Heart right ventricle (tissue), 16 donors: ENCODE data around the gene RNF225. TPM values are rescaled to one million over a fixed set of nuclear protein-coding genes. Genes with fewer than 3 reads are reported as not detected.
"Not testable (repeated sequence)": the region's sequence is repeated elsewhere in the genome, so short reads cannot be mapped to it uniquely, and the experiment has no call there.

ENCODE experiments used
- ATAC-seq, 8 donors: fragments of 200-7000 bp; cut with Tn5 transposase; one replicate each; pipeline ENCODE4 v1.9.1; 2020; ENCODE audit warnings: mild to moderate bottlenecking in 8 of 8, moderate library complexity in 8 of 8, moderate number of reproducible peaks in 1 of 8
- DNase-seq, 2 donors: peaks; one replicate each; pipeline ENCODE4 v3.0.0-alpha.2; 2020
- H3K27ac ChIP-seq, 10 donors: fragments of 200-600 bp; sonication (generic) in 2 of 10; one replicate each; pipeline versions ENCODE4 v1.5.0 to v1.8.0; 2020 to 2022; ENCODE audit warnings: mild to moderate bottlenecking in 3 of 10
- H3K27me3 ChIP-seq, 7 donors: fragments of 200-600 bp; one replicate each; pipeline ENCODE4 v1.8.0; 2021 to 2022; ENCODE audit warnings: mild to moderate bottlenecking in 2 of 7
- H3K36me3 ChIP-seq, 9 donors: fragments of 200-600 bp; sonication (generic) in 1 of 9; one replicate each; pipeline versions ENCODE4 v1.5.0 to v1.8.0; 2020 to 2022; ENCODE audit warnings: mild to moderate bottlenecking in 2 of 9
- H3K4me1 ChIP-seq, 9 donors: fragments of 200-600 bp; sonication (generic) in 1 of 9; one replicate each; pipeline versions ENCODE4 v1.5.0 to v1.8.0; 2020 to 2022; ENCODE audit warnings: mild to moderate bottlenecking in 4 of 9
- H3K4me3 ChIP-seq, 10 donors: fragments of 200-600 bp; sonication (generic) in 2 of 10; one replicate each; pipeline versions ENCODE4 v1.5.0 to v1.8.0; 2020 to 2022; ENCODE audit warnings: mild to moderate bottlenecking in 7 of 10, moderate library complexity in 2 of 10
- H3K9me3 ChIP-seq, 11 donors: fragments of 200-600 bp in 10 of 11; sonication (generic) in 2 of 11; one replicate each; pipeline versions ENCODE4 v1.5.0 to v1.8.0; 2013 to 2022; ENCODE audit warnings: mild to moderate bottlenecking in 2 of 11, control low read depth in 1 of 11, moderate library complexity in 1 of 11
- WGBS, 2 donors: extraction: QIAGEN DNeasy Blood & Tissue Kit; methylation state at CpG; one replicate each; pipeline ENCODE4 v1.1.7; 2013; ENCODE audit warnings: inconsistent platforms in 1 of 2; 5-methylcytosine and 5-hydroxymethylcytosine counted together
- intact Hi-C, 10 donors: fragments of 100-400 bp; cut with DNase I; formaldehyde crosslinking; loops; one replicate each; pipeline versions ENCODE4 v1.11.1 to v1.14.2; 2022
- polyA plus RNA-seq, 2 donors: library from polyadenylated mRNA; stranded (reverse); fragments of 200-250 nt; gene quantifications; one replicate each; pipeline ENCODE4 v1.2.3, GENCODE V29; 2013
- total RNA-seq, 10 donors: library from RNA; stranded (reverse); fragmentation: NEBNext Ultra II Directional in 3 of 10; extraction: Animal tissue kit (Norgen Biotek cat#: 25700) in 3 of 10; gene quantifications; one replicate each; pipeline versions ENCODE4 v1.2.1 to v1.2.4, GENCODE V29; 2021 to 2023
- TF ChIP-seq, protein P1 (sequence below), 9 donors: fragments of 200-600 bp; sonication (generic) in 2 of 9; IDR thresholded peaks; one replicate each; pipeline versions ENCODE4 v1.5.0 to v1.8.0; 2021 to 2022; ENCODE audit warnings: antibody characterized with exemption in 9 of 9, mild to moderate bottlenecking in 5 of 9, moderate library complexity in 1 of 9
- donor health status: Arrhythmogenic right ventricular cardiomyopathy.
- donor health status: ischemic (EF 13 %, LVEDD 7.1; RV severe dilation, severe dysfunction).
- donor health status: healthy with polysubstance abuse.
- donor health status: DM: no; HTN: yes; CAD: no.
- donor health status: DM: no; HTN: no; CAD: no.
- donor health status: ischemic (EF 25% LVEDD 6.9; RV normal size, moderate dysfunction).
- donor health status: ischemic (EF 25% LVEDD 5.7; RV mildly dilated, moderate dysfunction).
- donor health status: healthy.
- donor health status: DM: yes; HTN: yes; CAD: no.
- donor health status: Ischemic cardiomyopathy.
- donor health status: ischemic (EF 35%, LVEDD 5.7; RV mildly dilated, moderate dysfunction).
- donor health status: nonischemic (EF 11% LVEDD 7.7; RV severe dilation, severe dysfunction).
- donor health status: DM: yes; HTN: yes; CAD: no.
- donor health status: PGD.
- donor health status: ischemic (EF 29% LVEDD 5.4; RV normal size, mild dysfunction).
- donor health status: nonischemic (EF 23%, LVEDD 6.1; RV moderate dilation, normal function).

Gene RNF225
- total and polyA plus RNA-seq, 12 donors: not detected

DNA sequence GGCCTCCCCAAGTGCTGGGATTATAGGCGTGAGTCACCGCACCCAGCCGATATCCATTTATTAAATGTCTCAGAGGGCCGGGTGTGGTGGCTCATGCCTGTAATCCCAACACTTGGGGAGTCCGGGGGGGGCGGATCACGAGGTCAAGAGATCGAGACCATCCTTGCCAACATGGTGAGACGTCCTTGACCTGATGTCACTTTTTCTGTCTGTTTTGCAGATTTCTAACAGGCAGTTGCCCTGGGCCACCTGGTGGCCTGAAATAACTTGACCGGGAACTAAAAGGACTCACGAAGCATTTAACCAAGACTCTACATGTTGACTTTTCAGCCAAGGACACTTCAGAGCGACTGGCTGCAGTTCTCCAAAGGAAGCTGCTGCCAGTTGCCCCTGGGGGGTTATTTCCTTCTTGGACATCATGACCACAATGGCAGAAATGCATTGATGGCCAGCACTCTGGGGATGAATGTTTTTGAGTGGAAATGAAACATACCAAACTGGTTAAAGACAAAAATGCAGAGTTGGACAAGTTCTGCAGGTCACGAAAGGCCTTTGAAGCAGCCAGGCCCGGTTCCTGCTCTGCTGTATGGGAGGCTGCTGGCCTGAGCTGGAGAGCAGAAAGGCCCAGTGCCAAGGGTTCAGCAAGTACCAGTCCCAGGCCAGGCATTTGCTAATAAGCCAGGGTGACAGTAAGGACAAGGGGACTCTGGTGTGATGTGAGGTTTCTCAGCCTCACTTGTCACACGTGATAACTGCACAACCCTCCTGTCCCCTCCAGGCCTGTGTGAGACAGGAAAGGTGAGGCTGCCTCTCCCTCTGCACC is 22.9 kb upstream of the RNF225 start:
- WGBS, 2 donors: 63 to 68% methylated on average over 15 of the region's 15 CpGs

DNA sequence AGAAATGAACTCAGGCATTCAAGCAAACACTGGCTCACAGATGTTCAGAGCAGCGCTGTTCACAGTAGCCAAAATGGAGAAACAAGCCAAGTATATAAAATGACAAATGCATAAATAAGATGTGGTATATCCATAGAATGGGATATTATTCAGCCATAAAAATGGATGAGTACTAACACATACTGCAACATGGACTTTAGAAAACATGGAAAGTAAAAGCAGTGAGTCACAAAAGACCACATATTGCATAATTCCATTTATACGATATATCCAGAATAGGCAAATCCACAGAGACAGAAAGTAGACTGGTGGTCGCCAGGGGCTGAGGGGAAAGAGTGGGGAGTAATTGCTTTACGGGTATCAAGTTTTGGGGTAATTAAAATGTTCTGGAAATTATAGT is 21.3 kb upstream of the RNF225 start:
- Histone ChIP-seq H3K4me1 (peaks cover 0 to 14% (median under 1%) of the 10 kb centered on the region in 9 donors), H3K9me3 (no peaks in the 10 kb centered on the region), H3K27ac (no peak overlapping the region), H3K4me3 (no peak overlapping the region), H3K27me3 (no peaks in the 10 kb centered on the region), H3K36me3 (no peaks in the 10 kb centered on the region)
- 87 to 88% methylated on average over 4 of the region's 4 CpGs for WGBS, 2 donors
- intact Hi-C loops: no loop called here
- TF ChIP-seq, protein P1, sequence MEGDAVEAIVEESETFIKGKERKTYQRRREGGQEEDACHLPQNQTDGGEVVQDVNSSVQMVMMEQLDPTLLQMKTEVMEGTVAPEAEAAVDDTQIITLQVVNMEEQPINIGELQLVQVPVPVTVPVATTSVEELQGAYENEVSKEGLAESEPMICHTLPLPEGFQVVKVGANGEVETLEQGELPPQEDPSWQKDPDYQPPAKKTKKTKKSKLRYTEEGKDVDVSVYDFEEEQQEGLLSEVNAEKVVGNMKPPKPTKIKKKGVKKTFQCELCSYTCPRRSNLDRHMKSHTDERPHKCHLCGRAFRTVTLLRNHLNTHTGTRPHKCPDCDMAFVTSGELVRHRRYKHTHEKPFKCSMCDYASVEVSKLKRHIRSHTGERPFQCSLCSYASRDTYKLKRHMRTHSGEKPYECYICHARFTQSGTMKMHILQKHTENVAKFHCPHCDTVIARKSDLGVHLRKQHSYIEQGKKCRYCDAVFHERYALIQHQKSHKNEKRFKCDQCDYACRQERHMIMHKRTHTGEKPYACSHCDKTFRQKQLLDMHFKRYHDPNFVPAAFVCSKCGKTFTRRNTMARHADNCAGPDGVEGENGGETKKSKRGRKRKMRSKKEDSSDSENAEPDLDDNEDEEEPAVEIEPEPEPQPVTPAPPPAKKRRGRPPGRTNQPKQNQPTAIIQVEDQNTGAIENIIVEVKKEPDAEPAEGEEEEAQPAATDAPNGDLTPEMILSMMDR (IDR thresholded peaks at IDR 0.05): no peak
- DNase-seq (no peak), ATAC-seq (no peak)

More for the DNA sequence above, 22.9 kb upstream of the RNF225 start:
- Histone ChIP-seq H3K4me3 (no peak overlapping the region), H3K27me3 (peaks cover 0 to 13% (median 6%) of the 10 kb centered on the region in 7 donors), H3K4me1 (peaks cover 0 to 12% (median 0%) of the 10 kb centered on the region in 9 donors), H3K9me3 (no peaks in the 10 kb centered on the region), H3K27ac (peak overlapping the region in 9 of 10 donors; percentile 8 to 73 (median 55)), H3K36me3 (no peaks in the 10 kb centered on the region)
- peak; percentile 56 to 97 (median 81) for ATAC-seq
- no peak for DNase-seq
- intact Hi-C loops: no loop called here
- TF ChIP-seq, protein P1 (IDR thresholded peaks at IDR 0.05): no peak

DNA sequence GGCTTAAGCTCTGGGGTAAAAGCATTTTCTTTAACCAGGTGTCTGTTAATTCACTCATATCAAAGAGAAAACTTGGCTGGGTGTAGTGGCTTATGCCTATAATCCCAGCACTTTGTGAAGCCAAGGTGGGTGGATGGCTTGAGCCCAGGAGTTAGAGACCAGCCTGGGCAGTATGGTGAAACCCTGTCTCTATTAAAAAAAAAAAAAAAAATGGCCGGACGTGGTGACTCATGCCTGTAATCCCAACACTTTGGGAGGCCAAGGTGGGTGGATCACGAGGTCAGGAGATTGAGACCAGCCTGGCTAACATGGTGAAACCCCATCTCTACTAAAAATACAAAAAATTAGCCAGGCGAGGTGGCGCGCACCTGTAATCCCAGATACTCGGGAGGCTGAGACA is 18.7 kb upstream of the RNF225 start:
- peaks cover 9 to 32% (median 18%) of the 10 kb centered on the region in 9 donors for H3K4me1 ChIP-seq
- 88% methylated on average over 6 to 7 of the region's 7 CpGs for WGBS, 2 donors
- intact Hi-C loops, H3K9me3 ChIP-seq, DNase-seq, H3K27me3 ChIP-seq, H3K36me3 ChIP-seq, ATAC-seq, H3K4me3 ChIP-seq, H3K27ac ChIP-seq: not testable (repeated sequence)

DNA sequence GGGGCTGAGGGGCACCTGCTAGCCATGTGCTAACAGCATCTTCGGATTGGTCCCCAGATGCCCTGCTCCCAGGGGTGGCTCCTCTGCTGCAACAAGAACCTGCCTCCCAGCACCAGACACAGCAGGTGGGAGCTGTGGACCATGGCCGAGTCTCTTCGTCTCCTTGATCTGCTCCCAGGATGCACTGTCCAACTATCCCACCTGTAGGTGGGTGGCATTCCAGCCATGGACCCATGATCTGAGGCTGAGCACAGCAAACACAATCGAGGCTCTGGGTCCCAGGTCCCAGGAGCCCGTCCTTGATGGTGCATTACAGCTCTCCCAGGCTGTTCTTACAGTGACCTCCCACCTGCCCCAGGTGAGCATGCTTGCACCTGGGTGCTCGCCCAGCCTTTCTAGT is 16.2 kb upstream of the RNF225 start:
- Histone ChIP-seq H3K27ac (peak overlapping the region in 1 of 10 donors; percentile 87), H3K27me3 (no peaks in the 10 kb centered on the region), H3K4me1 (peaks cover 11 to 28% (median 20%) of the 10 kb centered on the region in 9 donors), H3K4me3 (peak overlapping the region in 1 of 10 donors; percentile 81), H3K36me3 (no peaks in the 10 kb centered on the region), H3K9me3 (no peaks in the 10 kb centered on the region)
- 92 to 93% methylated on average over 6 of the region's 6 CpGs for WGBS, 2 donors
- no peak for DNase-seq
- ATAC-seq: no peak
- TF ChIP-seq, protein P1 (IDR thresholded peaks at IDR 0.05): no peak
- intact Hi-C loops: no loop called here
